Measurements from ENCODE around the gene SPARCL1. TPM values are rescaled to one million over a fixed set of nuclear protein-coding genes. Genes with fewer than 3 reads are reported as not detected.

The SPARCL1 gene
- total and polyA plus RNA-seq, 2 experiments from 2014 or later = 1.5 to 2.4 TPM

DNA sequence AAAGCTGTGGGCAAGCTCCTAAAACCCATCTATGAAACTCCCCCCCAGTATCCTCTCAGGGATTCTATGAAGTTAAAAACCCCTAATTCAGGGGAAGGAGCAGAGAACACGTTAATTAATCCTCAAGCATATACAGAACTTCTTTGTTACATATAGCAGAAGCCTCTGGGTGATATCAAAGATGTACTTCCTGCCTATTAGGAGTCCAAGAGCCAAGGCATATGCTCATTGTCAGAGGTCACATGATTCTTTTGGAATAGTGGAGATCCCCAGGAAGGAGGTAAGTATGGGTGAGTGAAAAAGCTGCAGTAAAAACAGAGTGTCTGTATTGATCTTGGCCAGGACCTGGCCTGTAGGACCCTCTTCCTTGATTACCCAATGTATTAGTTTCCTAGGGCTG lies 2.9 kb upstream of the SPARCL1 start:
- no peak for TF ChIP-seq REST (IDR thresholded peaks at IDR 0.05; ENCODE audit: unreplicated experiment)
- TF ChIP-seq ZNF331 (CRISPR knock-in tag; IDR thresholded peaks at IDR 0.05; ENCODE audit: low read depth) = no peak
- no peak for TF ChIP-seq EZH2phosphoT487 (IDR thresholded peaks at IDR 0.05; ENCODE audit: unreplicated experiment)
- no peak for TF ChIP-seq POLR2AphosphoS5 (IDR thresholded peaks at IDR 0.05; ENCODE audit: low read depth)
- no peak for TF ChIP-seq NANOG (IDR thresholded peaks at IDR 0.05; ENCODE audit: borderline replicate concordance)
- TF ChIP-seq CREB1 (CRISPR knock-in tag; IDR thresholded peaks at IDR 0.05; ENCODE audit: low read depth) = no peak
- no peak for TF ChIP-seq CTCF (conservative IDR thresholded peaks at IDR 0.05; ENCODE audit: low read depth in 2 of 2)
- no peak for TF ChIP-seq EZH2 (IDR thresholded peaks at IDR 0.05; ENCODE audit: low read depth, unreplicated experiment)
- no peak for TF ChIP-seq STAT1 (IDR thresholded peaks at IDR 0.05; ENCODE audit: unreplicated experiment)
- TF ChIP-seq, protein P1, sequence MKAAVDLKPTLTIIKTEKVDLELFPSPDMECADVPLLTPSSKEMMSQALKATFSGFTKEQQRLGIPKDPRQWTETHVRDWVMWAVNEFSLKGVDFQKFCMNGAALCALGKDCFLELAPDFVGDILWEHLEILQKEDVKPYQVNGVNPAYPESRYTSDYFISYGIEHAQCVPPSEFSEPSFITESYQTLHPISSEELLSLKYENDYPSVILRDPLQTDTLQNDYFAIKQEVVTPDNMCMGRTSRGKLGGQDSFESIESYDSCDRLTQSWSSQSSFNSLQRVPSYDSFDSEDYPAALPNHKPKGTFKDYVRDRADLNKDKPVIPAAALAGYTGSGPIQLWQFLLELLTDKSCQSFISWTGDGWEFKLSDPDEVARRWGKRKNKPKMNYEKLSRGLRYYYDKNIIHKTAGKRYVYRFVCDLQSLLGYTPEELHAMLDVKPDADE (IDR thresholded peaks at IDR 0.05) = no peak
- no peak for TF ChIP-seq JUNB (IDR thresholded peaks at IDR 0.05; ENCODE audit: unreplicated experiment)
- no peak for TF ChIP-seq ZNF462 (CRISPR knock-in tag; IDR thresholded peaks at IDR 0.05)
- TF ChIP-seq ZNF114 (CRISPR knock-in tag; IDR thresholded peaks at IDR 0.05) = no peak
- ATAC-seq (no peak), DNase-seq (ENCODE audit: low spot score) (no peak)
- no peak overlapping the region for H2AFZ ChIP-seq
- Mint-ChIP-seq H3K27me3 (ENCODE audit: insufficient read depth, low read depth, poor library complexity) (peaks cover 2% of the 10 kb centered on the region), H3K4me3 (no peak overlapping the region), H3K27ac (no peak overlapping the region), H3K4me1 (peaks cover 34% of the 10 kb centered on the region), H3K36me3 (ENCODE audit: low read depth) (peaks cover 6% of the 10 kb centered on the region; the same call in 1 of the 3 replicates), H3K9me3 (peaks cover 3% of the 10 kb centered on the region; the same call in 2 of the 3 replicates)
- no peaks in the 10 kb centered on the region for H4K20me1 ChIP-seq (replicated peaks; ENCODE audit: insufficient read depth)
- H3K79me2 ChIP-seq (replicated peaks; ENCODE audit: insufficient read depth) = no peaks in the 10 kb centered on the region
- peaks cover 32% of the 10 kb centered on the region for H3K4me1 ChIP-seq (ENCODE audit: insufficient read depth)
- H3K4me2 ChIP-seq = no peak overlapping the region
- no peaks in the 10 kb centered on the region for H3F3A ChIP-seq (replicated peaks; ENCODE audit: low read depth)
- peaks cover 1% of the 10 kb centered on the region; the same call in 1 of the 2 replicates for H3K9me2 ChIP-seq (ENCODE audit: insufficient read depth)
- H3K27me3 ChIP-seq (ENCODE audit: insufficient read depth) = no peaks in the 10 kb centered on the region
- H3K27ac ChIP-seq (ENCODE audit: low read depth) = no peak overlapping the region
- H3K4me3 ChIP-seq = no peak overlapping the region
- no peaks in the 10 kb centered on the region; the same call in 1 of the 2 replicates for H3K36me3 ChIP-seq (ENCODE audit: insufficient read depth)
